ENCODE measurements around the gene PARP12.
"Not testable (repeated sequence)": the region's sequence is repeated elsewhere in the genome, so short reads cannot be mapped to it uniquely, and the experiment has no call there.

The PARP12 gene, protein sequence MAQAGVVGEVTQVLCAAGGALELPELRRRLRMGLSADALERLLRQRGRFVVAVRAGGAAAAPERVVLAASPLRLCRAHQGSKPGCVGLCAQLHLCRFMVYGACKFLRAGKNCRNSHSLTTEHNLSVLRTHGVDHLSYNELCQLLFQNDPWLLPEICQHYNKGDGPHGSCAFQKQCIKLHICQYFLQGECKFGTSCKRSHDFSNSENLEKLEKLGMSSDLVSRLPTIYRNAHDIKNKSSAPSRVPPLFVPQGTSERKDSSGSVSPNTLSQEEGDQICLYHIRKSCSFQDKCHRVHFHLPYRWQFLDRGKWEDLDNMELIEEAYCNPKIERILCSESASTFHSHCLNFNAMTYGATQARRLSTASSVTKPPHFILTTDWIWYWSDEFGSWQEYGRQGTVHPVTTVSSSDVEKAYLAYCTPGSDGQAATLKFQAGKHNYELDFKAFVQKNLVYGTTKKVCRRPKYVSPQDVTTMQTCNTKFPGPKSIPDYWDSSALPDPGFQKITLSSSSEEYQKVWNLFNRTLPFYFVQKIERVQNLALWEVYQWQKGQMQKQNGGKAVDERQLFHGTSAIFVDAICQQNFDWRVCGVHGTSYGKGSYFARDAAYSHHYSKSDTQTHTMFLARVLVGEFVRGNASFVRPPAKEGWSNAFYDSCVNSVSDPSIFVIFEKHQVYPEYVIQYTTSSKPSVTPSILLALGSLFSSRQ

GRCh38 chr7:140062528-140063299 lies at the start of gene PARP12:
Gene PARP12, minus strand, starts transcription at chr7:140062951. Its CDS starts 104 bp downstream, at chr7:140062847.
- peak within 1 kb of the TSS; percentile 67 to 75 for H3K4me3 ChIP-seq (ENCODE audit: low read depth in 1 of 2, low read length in 2 of 2)
- no peaks in the 10 kb centered on the region for H3K36me3 ChIP-seq (ENCODE audit: control insufficient read depth in 1 of 2, insufficient read depth in 2 of 2, low read length in 2 of 2)
- peaks cover 6 to 9% of the 10 kb centered on the region in 2 donors for H3K9me3 ChIP-seq (ENCODE audit: control insufficient read depth in 1 of 2, low read length in 2 of 2)
- peaks cover 5 to 17% of the 10 kb centered on the region in 2 donors for H3K4me1 ChIP-seq (ENCODE audit: control insufficient read depth in 1 of 2, insufficient read depth in 2 of 2, low read length in 2 of 2)
- peak within 1 kb of the TSS; percentile 49 for H3K27ac ChIP-seq (ENCODE audit: low read length)
- H3K27me3 ChIP-seq (ENCODE audit: low read depth, low read length): no peaks in the 10 kb centered on the region

DNA sequence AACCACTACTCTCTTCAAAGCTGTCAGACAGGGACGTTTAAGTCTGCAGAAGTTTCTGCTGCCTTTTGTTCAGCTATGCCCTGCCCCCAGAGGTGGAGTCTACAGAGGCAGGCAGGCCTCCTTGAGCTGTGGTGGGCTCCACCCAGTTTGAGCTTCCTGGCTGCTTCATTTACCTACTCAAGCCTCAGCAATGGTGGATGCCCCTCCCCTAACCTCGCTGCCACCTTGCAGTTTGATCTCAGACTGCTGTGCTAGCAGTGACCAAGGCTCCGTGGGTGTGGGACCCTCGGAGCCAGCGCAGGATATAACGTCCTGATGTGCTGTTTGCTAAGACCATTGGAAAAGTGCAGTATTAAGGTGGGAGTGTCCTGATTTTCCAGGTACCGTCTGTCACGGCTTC lies 46.0 kb upstream of the PARP12 start:
- H3K9me3 ChIP-seq (ENCODE audit: control insufficient read depth in 1 of 2, low read length in 2 of 2); H3K4me3 ChIP-seq (ENCODE audit: low read depth in 1 of 2, low read length in 2 of 2); H3K27me3 ChIP-seq (ENCODE audit: low read depth, low read length); H3K4me1 ChIP-seq (ENCODE audit: control insufficient read depth in 1 of 2, insufficient read depth in 2 of 2, low read length in 2 of 2); H3K27ac ChIP-seq (ENCODE audit: low read length): not testable (repeated sequence)
- H3K36me3 ChIP-seq (ENCODE audit: control insufficient read depth in 1 of 2, insufficient read depth in 2 of 2, low read length in 2 of 2): peaks cover 35 to 36% of the 10 kb centered on the region in 2 donors

- no peaks in the 10 kb centered on the region for H3K4me1 ChIP-seq (ENCODE audit: control insufficient read depth in 1 of 2, insufficient read depth in 2 of 2, low read length in 2 of 2)
- no peak overlapping the region for H3K4me3 ChIP-seq (ENCODE audit: low read depth in 1 of 2, low read length in 2 of 2)
- peaks cover 61 to 86% of the 10 kb centered on the region in 2 donors for H3K36me3 ChIP-seq (ENCODE audit: control insufficient read depth in 1 of 2, insufficient read depth in 2 of 2, low read length in 2 of 2)
- no peaks in the 10 kb centered on the region for H3K9me3 ChIP-seq (ENCODE audit: control insufficient read depth in 1 of 2, low read length in 2 of 2)
- H3K27me3 ChIP-seq (ENCODE audit: low read depth, low read length): no peaks in the 10 kb centered on the region
- H3K27ac ChIP-seq (ENCODE audit: low read length): no peak overlapping the region
These were observed 33.7 kb upstream of the PARP12 start for GRCh38 chr7:140096459-140096858.

DNA sequence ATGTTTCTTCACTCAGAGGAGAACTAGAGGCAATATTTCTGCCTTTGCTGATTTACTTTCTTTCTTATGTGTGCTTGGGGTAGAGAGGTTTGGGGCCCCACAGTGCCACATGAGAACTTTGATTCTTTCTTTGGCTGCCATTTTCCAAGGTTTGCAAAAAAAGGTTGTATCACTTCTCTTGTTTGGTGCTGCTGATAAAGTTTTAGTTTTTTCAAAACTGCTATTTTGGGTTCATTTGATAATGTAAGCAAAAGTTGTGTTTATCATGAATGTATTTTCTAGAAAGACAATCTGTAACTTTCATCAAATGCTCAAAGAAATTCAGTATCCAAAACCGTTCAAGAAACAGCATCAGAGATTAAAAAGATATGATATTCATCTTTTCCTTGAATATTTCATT lies 30.6 kb upstream of the PARP12 start:
- no peak overlapping the region for H3K27ac ChIP-seq (ENCODE audit: low read length)
- peaks cover 53 to 70% of the 10 kb centered on the region in 2 donors for H3K36me3 ChIP-seq (ENCODE audit: control insufficient read depth in 1 of 2, insufficient read depth in 2 of 2, low read length in 2 of 2)
- no peaks in the 10 kb centered on the region for H3K9me3 ChIP-seq (ENCODE audit: control insufficient read depth in 1 of 2, low read length in 2 of 2)
- H3K4me1 ChIP-seq (ENCODE audit: control insufficient read depth in 1 of 2, insufficient read depth in 2 of 2, low read length in 2 of 2): no peaks in the 10 kb centered on the region
- no peak overlapping the region for H3K4me3 ChIP-seq (ENCODE audit: low read depth in 1 of 2, low read length in 2 of 2)
- H3K27me3 ChIP-seq (ENCODE audit: low read depth, low read length): no peaks in the 10 kb centered on the region

- H3K27ac ChIP-seq (ENCODE audit: low read length): no peak overlapping the region
- no peaks in the 10 kb centered on the region for H3K36me3 ChIP-seq (ENCODE audit: control insufficient read depth in 1 of 2, insufficient read depth in 2 of 2, low read length in 2 of 2)
- H3K27me3 ChIP-seq (ENCODE audit: low read depth, low read length): no peaks in the 10 kb centered on the region
- H3K4me1 ChIP-seq (ENCODE audit: control insufficient read depth in 1 of 2, insufficient read depth in 2 of 2, low read length in 2 of 2): no peaks in the 10 kb centered on the region
- no peaks in the 10 kb centered on the region for H3K9me3 ChIP-seq (ENCODE audit: control insufficient read depth in 1 of 2, low read length in 2 of 2)
- H3K4me3 ChIP-seq (ENCODE audit: low read depth in 1 of 2, low read length in 2 of 2): no peak overlapping the region
These were observed 22.7 kb upstream of the PARP12 start for GRCh38 chr7:140085447-140085846.

GRCh38 chr7:140084972-140085371 lies 22.2 kb upstream of the PARP12 start:
- Histone ChIP-seq H3K4me3 (ENCODE audit: low read depth in 1 of 2, low read length in 2 of 2) (no peak overlapping the region), H3K27ac (ENCODE audit: low read length) (no peak overlapping the region), H3K9me3 (ENCODE audit: control insufficient read depth in 1 of 2, low read length in 2 of 2) (no peaks in the 10 kb centered on the region), H3K36me3 (ENCODE audit: control insufficient read depth in 1 of 2, insufficient read depth in 2 of 2, low read length in 2 of 2) (no peaks in the 10 kb centered on the region), H3K27me3 (ENCODE audit: low read depth, low read length) (no peaks in the 10 kb centered on the region), H3K4me1 (ENCODE audit: control insufficient read depth in 1 of 2, insufficient read depth in 2 of 2, low read length in 2 of 2) (no peaks in the 10 kb centered on the region)

DNA sequence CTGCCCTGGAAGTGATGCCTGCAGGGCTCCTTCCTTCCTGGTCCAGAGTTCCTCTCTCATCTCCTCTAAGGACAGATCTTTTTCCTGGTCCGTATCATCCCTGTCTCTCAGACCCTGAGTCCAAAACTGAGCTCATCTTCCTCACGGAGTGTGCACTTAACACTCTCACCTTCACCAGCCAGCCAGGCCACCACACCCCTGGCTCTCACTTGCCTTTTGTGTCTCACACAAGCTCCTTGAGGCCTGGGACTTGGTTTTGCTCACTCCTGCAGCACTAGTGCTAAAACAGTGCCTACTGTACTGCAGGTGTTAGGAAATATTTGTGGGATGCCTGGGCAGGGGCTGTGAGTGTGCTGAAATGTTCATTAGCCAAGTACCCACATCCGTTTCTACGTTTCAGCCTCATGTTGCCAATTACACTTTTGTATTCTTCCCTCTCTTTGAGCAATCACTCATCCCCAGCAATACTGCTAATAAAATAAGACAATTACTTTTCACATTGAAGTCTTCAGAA lies 21.4 kb upstream of the PARP12 start:
- H3K9me3 ChIP-seq (ENCODE audit: control insufficient read depth in 1 of 2, low read length in 2 of 2): no peaks in the 10 kb centered on the region
- H3K27ac ChIP-seq (ENCODE audit: low read length): no peak overlapping the region
- no peaks in the 10 kb centered on the region for H3K27me3 ChIP-seq (ENCODE audit: low read depth, low read length)
- no peak overlapping the region for H3K4me3 ChIP-seq (ENCODE audit: low read depth in 1 of 2, low read length in 2 of 2)
- H3K36me3 ChIP-seq (ENCODE audit: control insufficient read depth in 1 of 2, insufficient read depth in 2 of 2, low read length in 2 of 2): no peaks in the 10 kb centered on the region
- H3K4me1 ChIP-seq (ENCODE audit: control insufficient read depth in 1 of 2, insufficient read depth in 2 of 2, low read length in 2 of 2): peaks cover 0 to 3% of the 10 kb centered on the region in 2 donors

DNA sequence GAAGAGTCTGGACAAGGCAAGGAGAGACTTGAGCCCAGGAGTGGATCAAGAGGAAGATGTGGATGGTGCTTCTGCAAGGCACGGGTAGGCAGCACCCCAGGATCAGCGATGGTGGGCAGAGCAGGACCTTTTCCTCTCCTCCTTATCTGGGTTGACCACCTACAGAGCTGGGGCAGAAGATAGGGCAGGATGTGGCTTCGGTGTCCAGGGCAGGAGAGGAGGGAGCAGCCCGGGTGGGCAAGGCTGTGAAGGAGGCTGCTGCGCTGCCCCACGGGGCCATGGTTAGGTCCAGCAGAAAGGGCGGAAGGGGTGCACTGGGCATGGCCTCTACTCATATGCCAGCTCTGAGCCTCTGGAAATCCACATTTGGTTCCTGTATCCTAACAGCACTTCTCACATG lies 20.0 kb upstream of the PARP12 start:
- Histone ChIP-seq H3K4me1 (ENCODE audit: control insufficient read depth in 1 of 2, insufficient read depth in 2 of 2, low read length in 2 of 2) (peaks cover 3 to 5% of the 10 kb centered on the region in 2 donors), H3K9me3 (ENCODE audit: control insufficient read depth in 1 of 2, low read length in 2 of 2) (no peaks in the 10 kb centered on the region), H3K27me3 (ENCODE audit: low read depth, low read length) (no peaks in the 10 kb centered on the region), H3K36me3 (ENCODE audit: control insufficient read depth in 1 of 2, insufficient read depth in 2 of 2, low read length in 2 of 2) (no peaks in the 10 kb centered on the region), H3K27ac (ENCODE audit: low read length) (no peak overlapping the region), H3K4me3 (ENCODE audit: low read depth in 1 of 2, low read length in 2 of 2) (no peak overlapping the region)

DNA sequence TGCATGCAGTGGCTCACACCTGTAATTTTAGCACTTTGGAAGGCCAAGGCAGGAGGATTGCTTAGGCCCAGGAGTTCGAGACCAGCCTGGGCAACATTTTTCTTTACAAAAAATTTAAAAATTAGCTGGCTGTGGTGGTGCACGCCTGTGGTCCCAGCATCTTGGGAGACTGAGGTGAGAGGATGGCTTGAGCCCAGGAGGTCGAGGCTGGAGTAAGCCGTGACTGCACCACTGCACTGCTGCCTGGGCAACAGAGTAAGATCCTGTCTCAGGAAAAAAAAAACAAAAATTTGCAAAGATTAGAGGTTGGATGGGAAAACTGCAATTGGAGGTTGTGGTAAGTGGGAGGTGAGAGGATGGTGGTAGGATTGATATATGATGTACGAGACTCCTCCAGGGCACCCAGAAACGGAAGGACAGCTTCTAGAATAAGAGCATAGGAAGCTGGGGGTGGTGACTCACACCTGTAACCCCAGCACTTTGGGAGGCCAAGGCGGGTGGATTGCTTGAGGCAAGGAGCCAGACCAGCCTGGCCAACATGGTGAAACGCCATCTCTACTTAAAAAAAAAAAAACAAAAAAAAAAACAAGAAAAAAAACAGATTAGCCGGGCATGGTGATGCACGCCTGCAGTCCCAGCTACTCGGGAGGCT lies 19.1 kb upstream of the PARP12 start:
- H3K27me3 ChIP-seq (ENCODE audit: low read depth, low read length): no peaks in the 10 kb centered on the region
- H3K4me3 ChIP-seq (ENCODE audit: low read depth in 1 of 2, low read length in 2 of 2): no peak overlapping the region
- no peaks in the 10 kb centered on the region for H3K36me3 ChIP-seq (ENCODE audit: control insufficient read depth in 1 of 2, insufficient read depth in 2 of 2, low read length in 2 of 2)
- H3K27ac ChIP-seq (ENCODE audit: low read length): no peak overlapping the region
- H3K4me1 ChIP-seq (ENCODE audit: control insufficient read depth in 1 of 2, insufficient read depth in 2 of 2, low read length in 2 of 2): peaks cover 3 to 5% of the 10 kb centered on the region in 2 donors
- no peaks in the 10 kb centered on the region for H3K9me3 ChIP-seq (ENCODE audit: control insufficient read depth in 1 of 2, low read length in 2 of 2)

DNA sequence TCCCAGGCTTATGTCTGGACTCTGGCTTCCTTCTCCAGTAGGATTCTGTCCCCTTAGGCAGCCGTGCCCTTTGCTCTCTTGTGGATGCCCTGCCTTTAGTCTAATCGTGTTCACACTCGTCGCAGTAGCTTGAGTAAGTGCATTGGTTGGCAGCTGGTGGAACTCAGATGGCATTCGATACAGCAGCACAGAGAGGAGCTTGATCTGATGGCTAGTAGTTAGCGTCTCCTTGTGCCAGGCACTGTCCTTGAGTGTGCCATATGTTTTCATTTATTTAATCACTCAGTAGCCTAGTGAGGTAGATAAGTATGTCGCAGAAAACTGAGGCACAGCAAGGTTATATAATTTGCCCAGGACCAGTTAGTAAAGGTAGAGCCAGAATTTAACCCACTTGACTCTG lies 18.2 kb upstream of the PARP12 start:
- no peaks in the 10 kb centered on the region for H3K27me3 ChIP-seq (ENCODE audit: low read depth, low read length)
- H3K36me3 ChIP-seq (ENCODE audit: control insufficient read depth in 1 of 2, insufficient read depth in 2 of 2, low read length in 2 of 2): no peaks in the 10 kb centered on the region
- H3K27ac ChIP-seq (ENCODE audit: low read length): no peak overlapping the region
- no peak overlapping the region for H3K4me3 ChIP-seq (ENCODE audit: low read depth in 1 of 2, low read length in 2 of 2)
- H3K9me3 ChIP-seq (ENCODE audit: control insufficient read depth in 1 of 2, low read length in 2 of 2): no peaks in the 10 kb centered on the region
- peaks cover 3 to 5% of the 10 kb centered on the region in 2 donors for H3K4me1 ChIP-seq (ENCODE audit: control insufficient read depth in 1 of 2, insufficient read depth in 2 of 2, low read length in 2 of 2)
